OCI-LY7 (cell line): ENCODE results near the gene C4orf50. TPM values are rescaled to one million over a fixed set of nuclear protein-coding genes. Genes with fewer than 3 reads are reported as not detected.

ENCODE experiments used
- BruUV-seq: library from RNA; stranded (reverse); fragments of 400-500 nt; replicated peaks from 2 replicates; lab custom pipeline; 2021; lab: Mats Ljungman, UMichigan
- CTCF ChIA-PET: fragments of 300-600 bp; sonication (Branson Sonifier 250); formaldehyde crosslinking; loops from one replicate; lab custom pipeline; 2022; ENCODE audit warnings: antibody characterized with exemption; ENCODE audit not compliant: unreplicated experiment; lab: Charles Lee
- POLR2A ChIA-PET: fragments of 300-600 bp; sonication (Branson Sonifier 250); formaldehyde crosslinking; loops from one replicate; lab custom pipeline; 2022; ENCODE audit warnings: antibody characterized with exemption; lab: Charles Lee
- DNase-seq: peaks from one replicate; pipeline ENCODE4 v3.0.0-alpha.2; 2015; ENCODE audit warnings: low spot score
- H2AFZ ChIP-seq: fragments of 200-600 bp; sonication (generic), shearing (Covaris generic); 2 replicates; pipeline ENCODE4 v1.6.1; 2014; ENCODE audit warnings: mild to moderate bottlenecking, antibody characterized with exemption, low read length, moderate library complexity
- H3K27ac ChIP-seq: fragments of 200-600 bp; sonication (generic); 2 replicates; pipeline ENCODE4 v1.5.1; 2014; ENCODE audit warnings: mixed run types, low read depth, mild to moderate bottlenecking, moderate library complexity, low read length, inconsistent platforms; ENCODE audit not compliant: poor library complexity, severe bottlenecking
- H3K36me3 ChIP-seq: fragments of 200-600 bp; sonication (generic); 2 replicates; pipeline ENCODE4 v1.6.1; 2014; ENCODE audit warnings: mild to moderate bottlenecking, antibody characterized with exemption, low read length, moderate library complexity, mixed read lengths; ENCODE audit not compliant: insufficient read depth
- H3K4me1 ChIP-seq: fragments of 200-600 bp; sonication (generic); 2 replicates; pipeline ENCODE4 v1.5.1; 2014; ENCODE audit warnings: mild to moderate bottlenecking, low read length; ENCODE audit not compliant: insufficient read depth, poor library complexity, severe bottlenecking
- H3K4me2 ChIP-seq: fragments of 200-600 bp; sonication (generic); 2 replicates; pipeline ENCODE4 v1.6.1; 2014; ENCODE audit warnings: mild to moderate bottlenecking, low read length
- H3K4me3 ChIP-seq: fragments of 200-600 bp; sonication (generic); 2 replicates; pipeline ENCODE4 v1.5.1; 2014; ENCODE audit warnings: mild to moderate bottlenecking, low read depth, low read length; ENCODE audit not compliant: poor library complexity, severe bottlenecking
- H3K79me2 ChIP-seq: fragments of 200-600 bp; sonication (generic); 2 replicates; pipeline ENCODE4 v1.6.1; 2016; ENCODE audit warnings: low read depth, mild to moderate bottlenecking, low read length, moderate library complexity, mixed read lengths; ENCODE audit not compliant: insufficient read depth
- H3K9me2 ChIP-seq: fragments of 200-600 bp; sonication (generic); 2 replicates; pipeline ENCODE4 v1.6.1; 2016; ENCODE audit warnings: mild to moderate bottlenecking, low read length, mixed read lengths; ENCODE audit not compliant: insufficient read depth
- H3K9me3 ChIP-seq: fragments of 200-600 bp; sonication (generic); 2 replicates; pipeline ENCODE4 v1.6.1; 2014; ENCODE audit warnings: mild to moderate bottlenecking, mixed run types, low read length, mixed read lengths
- H4K20me1 ChIP-seq: fragments of 200-600 bp; sonication (generic); 2 replicates; pipeline ENCODE4 v1.6.1; 2014; ENCODE audit warnings: mild to moderate bottlenecking, antibody characterized with exemption, low read length, moderate library complexity, mixed read lengths; ENCODE audit not compliant: insufficient read depth
- CTCF ChIP-seq: fragments of 200-600 bp; sonication (generic); conservative IDR thresholded peaks from 2 replicates; pipeline ENCODE4 v1.5.1; 2014; ENCODE audit warnings: mild to moderate bottlenecking, antibody characterized with exemption, low read length, moderate library complexity, mixed read lengths
- EZH2phosphoT487 ChIP-seq: fragments of 200-600 bp; sonication (generic); IDR thresholded peaks from 2 replicates; pipeline ENCODE4 v1.6.1; 2018; ENCODE audit warnings: low read depth, borderline replicate concordance, mild to moderate bottlenecking, mixed run types, antibody characterized with exemption, low read length, moderate library complexity, mixed read lengths
- intact Hi-C: fragments of 100-400 bp; cut with micrococcal nuclease; formaldehyde crosslinking; loops from one replicate; pipeline ENCODE4 v1.10.0; 2022; ENCODE audit not compliant: unreplicated experiment
- total RNA-seq, 2 experiments: library from RNA; depleted of rRNA in 1 of 2; stranded (reverse); fragments of >200 nt in 1 of 2; shearing (Covaris generic) in 1 of 2; gene quantifications; 2 replicates each; pipeline ENCODE4 v1.2.3, GENCODE V29; 2014 to 2022

The C4orf50 gene
- total RNA-seq, 2 experiments from 2014 or later, result 0.06 TPM; not detected in 1

GRCh38 chr4:6011271-6011671 is 7.0 kb downstream of the C4orf50 start:
- no peaks in the 10 kb centered on the region for H3K9me3 ChIP-seq
- H3K36me3 ChIP-seq, result no peaks in the 10 kb centered on the region
- no peak overlapping the region for H3K4me3 ChIP-seq
- H3K4me2 ChIP-seq, result no peak overlapping the region
- H3K9me2 ChIP-seq, result no peaks in the 10 kb centered on the region
- no TSS peak for BruUV-seq
- no peak overlapping the region for H3K27ac ChIP-seq
- no peak overlapping the region for H2AFZ ChIP-seq
- H3K4me1 ChIP-seq, result no peaks in the 10 kb centered on the region
- intact Hi-C loops, result no loop called here
- ChIA-PET CTCF (no interaction called here), POLR2A (no interaction called here)
- no peak for DNase-seq
- H4K20me1 ChIP-seq, result no peaks in the 10 kb centered on the region
- TF ChIP-seq EZH2phosphoT487 (no peak), CTCF (no peak)
- H3K79me2 ChIP-seq, result no peaks in the 10 kb centered on the region

GRCh38 chr4:6010789-6011188 is 7.4 kb downstream of the C4orf50 start:
- H2AFZ ChIP-seq, result no peak overlapping the region
- no peak overlapping the region for H3K4me3 ChIP-seq
- no peaks in the 10 kb centered on the region for H3K9me3 ChIP-seq
- H3K4me2 ChIP-seq, result no peak overlapping the region
- ChIA-PET CTCF (no interaction called here), POLR2A (no interaction called here)
- H3K79me2 ChIP-seq, result no peaks in the 10 kb centered on the region
- no peaks in the 10 kb centered on the region for H3K9me2 ChIP-seq
- no peaks in the 10 kb centered on the region for H3K36me3 ChIP-seq
- no peaks in the 10 kb centered on the region for H4K20me1 ChIP-seq
- no TSS peak for BruUV-seq
- TF ChIP-seq EZH2phosphoT487 (no peak), CTCF (no peak)
- DNase-seq, result no peak
- intact Hi-C loops, result no loop called here
- H3K27ac ChIP-seq, result no peak overlapping the region
- H3K4me1 ChIP-seq, result no peaks in the 10 kb centered on the region

- CTCF ChIA-PET, result no interaction called here
- Histone ChIP-seq H2AFZ (no peak overlapping the region), H3K4me1 (no peaks in the 10 kb centered on the region), H3K9me2 (no peaks in the 10 kb centered on the region), H3K4me2 (no peak overlapping the region), H3K4me3 (no peak overlapping the region), H3K27ac (no peak overlapping the region), H3K36me3 (no peaks in the 10 kb centered on the region), H3K9me3 (no peaks in the 10 kb centered on the region), H4K20me1 (no peaks in the 10 kb centered on the region), H3K79me2 (no peaks in the 10 kb centered on the region)
- no peak for DNase-seq
- BruUV-seq, result no TSS peak
- intact Hi-C loops, result no loop called here
- TF ChIP-seq CTCF (no peak), EZH2phosphoT487 (no peak)
- POLR2A ChIA-PET, result no interaction called here
Observed at GRCh38 chr4:6009452-6009851, 8.8 kb downstream of the C4orf50 start.
